Measurements from ENCODE around the gene RHPN2.
"Not testable (repeated sequence)": the region's sequence is repeated elsewhere in the genome, so short reads cannot be mapped to it uniquely, and the experiment has no call there.

The RHPN2 gene

DNA sequence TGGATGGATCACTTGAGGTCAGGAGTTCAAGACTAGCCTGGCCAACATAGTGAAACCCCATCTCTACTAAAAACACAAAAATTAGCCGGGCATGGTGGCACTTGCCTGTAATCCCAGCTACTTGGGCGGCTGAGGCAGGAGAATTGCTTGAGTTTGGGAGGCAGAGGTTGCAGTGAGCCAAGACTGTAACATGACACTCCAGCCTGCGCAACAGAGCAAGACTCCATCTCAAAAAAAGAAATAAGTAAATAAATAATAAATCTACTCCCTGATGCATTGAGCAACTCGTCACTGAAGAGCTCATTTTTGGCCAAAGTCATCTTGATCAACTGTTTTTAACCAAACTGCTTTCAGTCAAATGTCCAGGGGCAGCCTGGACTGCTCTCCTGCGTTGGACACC, 123.4 kb downstream of the RHPN2 start:
- H3K4me3 ChIP-seq (ENCODE audit: insufficient read depth, low read depth, low read length): not testable (repeated sequence)

GRCh38 chr19:32936065-32936464, 128.6 kb downstream of the RHPN2 start:
- H3K27me3 ChIP-seq (ENCODE audit: control insufficient read depth, insufficient read depth, low read length, poor library complexity, severe bottlenecking): no peaks in the 10 kb centered on the region
- no peak overlapping the region for H3K4me3 ChIP-seq (ENCODE audit: insufficient read depth, low read depth, low read length)
- peaks cover 13% of the 10 kb centered on the region for H3K36me3 ChIP-seq (ENCODE audit: control insufficient read depth, insufficient read depth, low read length)
- H3K4me1 ChIP-seq (ENCODE audit: control insufficient read depth, insufficient read depth, low read length): no peaks in the 10 kb centered on the region
- 91 to 96% methylated on average over 8 of the region's 8 CpGs for WGBS, 2 experiments
- H3K9me3 ChIP-seq (ENCODE audit: control insufficient read depth, low read length): no peaks in the 10 kb centered on the region
- no peak overlapping the region for H3K27ac ChIP-seq (ENCODE audit: insufficient read depth, low read depth, low read length, poor library complexity, severe bottlenecking)

More for the DNA sequence above, 123.4 kb downstream of the RHPN2 start:
- not testable (repeated sequence) for H3K36me3 ChIP-seq (ENCODE audit: control insufficient read depth, insufficient read depth, low read length); H3K9me3 ChIP-seq (ENCODE audit: control insufficient read depth, low read length); H3K27ac ChIP-seq (ENCODE audit: insufficient read depth, low read depth, low read length, poor library complexity, severe bottlenecking); H3K27me3 ChIP-seq (ENCODE audit: control insufficient read depth, insufficient read depth, low read length, poor library complexity, severe bottlenecking); H3K4me1 ChIP-seq (ENCODE audit: control insufficient read depth, insufficient read depth, low read length)
- WGBS, 2 experiments: 94% methylated on average over 4 to 5 of the region's 5 CpGs

- Histone ChIP-seq H3K27me3 (ENCODE audit: control insufficient read depth, insufficient read depth, low read length, poor library complexity, severe bottlenecking) (no peaks in the 10 kb centered on the region), H3K4me3 (ENCODE audit: insufficient read depth, low read depth, low read length) (no peak overlapping the region), H3K9me3 (ENCODE audit: control insufficient read depth, low read length) (no peaks in the 10 kb centered on the region), H3K27ac (ENCODE audit: insufficient read depth, low read depth, low read length, poor library complexity, severe bottlenecking) (no peak overlapping the region), H3K4me1 (ENCODE audit: control insufficient read depth, insufficient read depth, low read length) (no peaks in the 10 kb centered on the region), H3K36me3 (ENCODE audit: control insufficient read depth, insufficient read depth, low read length) (peaks cover 14% of the 10 kb centered on the region)
- WGBS, 2 experiments: 94 to 95% methylated on average over 9 of the region's 9 CpGs
Observed at GRCh38 chr19:32935629-32936028, 129.1 kb downstream of the RHPN2 start.

- H3K27ac ChIP-seq (ENCODE audit: insufficient read depth, low read depth, low read length, poor library complexity, severe bottlenecking): no peak overlapping the region
- WGBS, 2 experiments: 92 to 96% methylated on average over 2 to 3 of the region's 3 CpGs
Observed at GRCh38 chr19:32933571-32933970, 131.1 kb downstream of the RHPN2 start.

DNA sequence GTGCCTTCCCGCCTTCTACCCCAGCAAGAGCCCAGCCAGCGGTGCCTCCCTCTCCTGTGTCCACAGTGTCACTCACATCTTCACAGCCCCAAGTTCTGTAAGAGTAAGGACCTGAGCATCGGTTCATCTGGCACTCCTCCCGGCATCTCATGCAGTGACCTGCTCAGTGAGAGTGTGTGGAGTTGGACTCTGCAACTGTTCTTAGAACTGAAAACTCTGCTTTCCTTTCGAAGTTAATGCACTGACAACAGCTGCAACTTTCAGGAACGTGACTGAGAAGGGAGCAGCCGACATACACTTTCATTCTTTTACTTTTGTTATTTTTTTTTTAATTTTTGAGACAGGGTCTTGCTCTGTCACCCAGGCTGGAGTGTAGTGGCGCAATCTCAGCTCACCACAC, 134.1 kb downstream of the RHPN2 start:
- Histone ChIP-seq H3K36me3 (ENCODE audit: control insufficient read depth, insufficient read depth, low read length) (peaks cover 18% of the 10 kb centered on the region), H3K27me3 (ENCODE audit: control insufficient read depth, insufficient read depth, low read length, poor library complexity, severe bottlenecking) (no peaks in the 10 kb centered on the region), H3K4me1 (ENCODE audit: control insufficient read depth, insufficient read depth, low read length) (no peaks in the 10 kb centered on the region), H3K27ac (ENCODE audit: insufficient read depth, low read depth, low read length, poor library complexity, severe bottlenecking) (no peak overlapping the region), H3K9me3 (ENCODE audit: control insufficient read depth, low read length) (no peaks in the 10 kb centered on the region), H3K4me3 (ENCODE audit: insufficient read depth, low read depth, low read length) (no peak overlapping the region)
- 94% methylated on average over 8 of the region's 8 CpGs for WGBS, 2 experiments

More at GRCh38 chr19:32933571-32933970, 131.1 kb downstream of the RHPN2 start:
- Histone ChIP-seq H3K4me1 (ENCODE audit: control insufficient read depth, insufficient read depth, low read length) (no peaks in the 10 kb centered on the region), H3K9me3 (ENCODE audit: control insufficient read depth, low read length) (no peaks in the 10 kb centered on the region), H3K27me3 (ENCODE audit: control insufficient read depth, insufficient read depth, low read length, poor library complexity, severe bottlenecking) (no peaks in the 10 kb centered on the region), H3K4me3 (ENCODE audit: insufficient read depth, low read depth, low read length) (no peak overlapping the region), H3K36me3 (ENCODE audit: control insufficient read depth, insufficient read depth, low read length) (peaks cover 14% of the 10 kb centered on the region)

- peaks cover 13% of the 10 kb centered on the region for H3K36me3 ChIP-seq (ENCODE audit: control insufficient read depth, insufficient read depth, low read length)
- no peak overlapping the region for H3K27ac ChIP-seq (ENCODE audit: insufficient read depth, low read depth, low read length, poor library complexity, severe bottlenecking)
- H3K9me3 ChIP-seq (ENCODE audit: control insufficient read depth, low read length): no peaks in the 10 kb centered on the region
- H3K4me3 ChIP-seq (ENCODE audit: insufficient read depth, low read depth, low read length): no peak overlapping the region
- WGBS, 2 experiments: 93 to 96% methylated on average over 2 of the region's 2 CpGs
- H3K4me1 ChIP-seq (ENCODE audit: control insufficient read depth, insufficient read depth, low read length): no peaks in the 10 kb centered on the region
- no peaks in the 10 kb centered on the region for H3K27me3 ChIP-seq (ENCODE audit: control insufficient read depth, insufficient read depth, low read length, poor library complexity, severe bottlenecking)
Observed at GRCh38 chr19:32928806-32929205, 135.9 kb downstream of the RHPN2 start.

Measured in ectodermal cell (in vitro differentiated cells).